Uterus (tissue), 4 donors: ENCODE measurements around the gene USH1G. TPM values are rescaled to one million over a fixed set of nuclear protein-coding genes. Genes with fewer than 3 reads are reported as not detected.

Experiments used
- DNase-seq, 2 donors: peaks; one replicate each; pipeline ENCODE4 v3.0.0-alpha.2; 2019 to 2020
- H3K27ac ChIP-seq, 2 donors: fragments of 200-600 bp; sonication (generic); 1 replicate in 1 of 2; 2 replicates in 1 of 2; pipeline ENCODE4 v1.5.1; 2016 to 2018
- H3K27me3 ChIP-seq, 2 donors: fragments of 200-600 bp; sonication (generic); one replicate each; pipeline ENCODE4 v1.5.1; 2018 to 2019; ENCODE audit warnings: control low read depth in 1 of 2
- H3K36me3 ChIP-seq, 2 donors: fragments of 200-600 bp; sonication (generic); one replicate each; pipeline ENCODE4 v1.5.1; 2019; ENCODE audit warnings: control low read depth in 1 of 2
- H3K4me1 ChIP-seq, 2 donors: fragments of 200-600 bp; sonication (generic); one replicate each; pipeline ENCODE4 v1.5.1; 2018 to 2019; ENCODE audit warnings: control low read depth in 1 of 2
- H3K4me3 ChIP-seq, 2 donors: fragments of 200-600 bp; sonication (generic); 1 replicate in 1 of 2; 2 replicates in 1 of 2; pipeline ENCODE4 v1.5.1; 2018 to 2019; ENCODE audit warnings: mild to moderate bottlenecking in 1 of 2
- H3K9me3 ChIP-seq, 2 donors: fragments of 200-600 bp; sonication (generic); one replicate each; pipeline ENCODE4 v1.5.1; 2019; ENCODE audit warnings: control low read depth in 1 of 2
- POLR2A ChIP-seq, 2 donors: fragments of 450-650 bp; IDR thresholded peaks; one replicate each; pipeline ENCODE4 v1.6.1; 2016; ENCODE audit warnings: antibody characterized with exemption in 2 of 2, mild to moderate bottlenecking in 1 of 2, moderate library complexity in 1 of 2
- intact Hi-C: fragments of 100-400 bp; cut with DNase I; formaldehyde crosslinking; loops from one replicate; pipeline ENCODE4 v1.15.1; 2023; ENCODE audit warnings: low total_unique reads
- total RNA-seq, 4 donors: library from RNA; depleted of rRNA in 3 of 4; stranded (reverse); fragments of >200 nt in 3 of 4; gene quantifications; one replicate each; pipeline versions ENCODE4 v1.1.0 to v1.2.4, GENCODE V29; 2014 to 2023
- TF ChIP-seq, protein P1 (sequence below), 4 experiments: fragments of 200-600 bp in 2 of 4; fragments of 450-650 bp in 2 of 4; sonication (generic) in 2 of 4; IDR thresholded peaks; one replicate each; pipeline ENCODE4 v1.5.1; 2016 to 2019; ENCODE audit warnings: antibody characterized with exemption in 4 of 4, mild to moderate bottlenecking in 2 of 4, moderate library complexity in 1 of 4
- donor health status: DM: yes; HTN: yes; CAD: no.

Gene USH1G
- total RNA-seq, 4 donors from 2014 or later, result 1.5 to 6.1 TPM; not detected in 2

DNA sequence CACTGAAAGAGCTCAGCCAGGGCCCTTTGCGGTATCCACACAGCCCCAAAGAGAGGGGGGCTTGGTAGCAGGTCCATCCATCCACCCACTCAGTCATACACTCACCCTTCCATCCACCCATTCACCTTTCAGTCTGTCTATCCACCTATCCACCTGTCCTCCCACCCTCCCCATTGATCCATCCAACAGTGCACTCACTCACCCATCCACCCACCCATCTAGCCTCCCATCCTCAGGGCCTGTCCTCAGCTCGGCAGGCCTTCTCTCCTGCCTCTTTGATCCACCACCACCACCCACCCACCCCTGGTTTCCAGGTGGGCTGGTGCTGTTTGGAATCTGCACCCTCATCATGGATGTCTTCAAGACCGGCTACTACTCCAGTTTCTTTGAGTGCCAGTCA lies 2.2 kb upstream of the USH1G start:
- H3K27ac ChIP-seq, result no peak overlapping the region
- no peaks in the 10 kb centered on the region for H3K27me3 ChIP-seq
- no peaks in the 10 kb centered on the region for H3K9me3 ChIP-seq
- DNase-seq, result no peak
- no peaks in the 10 kb centered on the region for H3K36me3 ChIP-seq
- no peak overlapping the region for H3K4me3 ChIP-seq
- no peak for TF ChIP-seq POLR2A (IDR thresholded peaks at IDR 0.05)
- TF ChIP-seq, protein P1, sequence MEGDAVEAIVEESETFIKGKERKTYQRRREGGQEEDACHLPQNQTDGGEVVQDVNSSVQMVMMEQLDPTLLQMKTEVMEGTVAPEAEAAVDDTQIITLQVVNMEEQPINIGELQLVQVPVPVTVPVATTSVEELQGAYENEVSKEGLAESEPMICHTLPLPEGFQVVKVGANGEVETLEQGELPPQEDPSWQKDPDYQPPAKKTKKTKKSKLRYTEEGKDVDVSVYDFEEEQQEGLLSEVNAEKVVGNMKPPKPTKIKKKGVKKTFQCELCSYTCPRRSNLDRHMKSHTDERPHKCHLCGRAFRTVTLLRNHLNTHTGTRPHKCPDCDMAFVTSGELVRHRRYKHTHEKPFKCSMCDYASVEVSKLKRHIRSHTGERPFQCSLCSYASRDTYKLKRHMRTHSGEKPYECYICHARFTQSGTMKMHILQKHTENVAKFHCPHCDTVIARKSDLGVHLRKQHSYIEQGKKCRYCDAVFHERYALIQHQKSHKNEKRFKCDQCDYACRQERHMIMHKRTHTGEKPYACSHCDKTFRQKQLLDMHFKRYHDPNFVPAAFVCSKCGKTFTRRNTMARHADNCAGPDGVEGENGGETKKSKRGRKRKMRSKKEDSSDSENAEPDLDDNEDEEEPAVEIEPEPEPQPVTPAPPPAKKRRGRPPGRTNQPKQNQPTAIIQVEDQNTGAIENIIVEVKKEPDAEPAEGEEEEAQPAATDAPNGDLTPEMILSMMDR (IDR thresholded peaks at IDR 0.05), result no peak
- peaks cover 0 to 11% of the 10 kb centered on the region in 2 donors for H3K4me1 ChIP-seq
- intact Hi-C loops, result no loop called here

- no peak for DNase-seq
- Histone ChIP-seq H3K9me3 (no peaks in the 10 kb centered on the region), H3K36me3 (no peaks in the 10 kb centered on the region), H3K27ac (no peak within 1 kb of the TSS), H3K4me1 (peaks cover 0 to 11% of the 10 kb centered on the region in 2 donors), H3K27me3 (no peaks in the 10 kb centered on the region), H3K4me3 (peak within 1 kb of the TSS; percentile 27 to 32)
- no peak for TF ChIP-seq POLR2A (IDR thresholded peaks at IDR 0.05)
- TF ChIP-seq, protein P1 (IDR thresholded peaks at IDR 0.05), result no peak
- intact Hi-C loops, result no loop called here
Observed at GRCh38 chr17:74924250-74924948, 1.3 kb upstream of the USH1G start, which contains the start of gene OTOP2. TSS of gene OTOP2 (plus strand) at chr17:74924273. CDS start at chr17:74924633, 360 bp downstream.

DNA sequence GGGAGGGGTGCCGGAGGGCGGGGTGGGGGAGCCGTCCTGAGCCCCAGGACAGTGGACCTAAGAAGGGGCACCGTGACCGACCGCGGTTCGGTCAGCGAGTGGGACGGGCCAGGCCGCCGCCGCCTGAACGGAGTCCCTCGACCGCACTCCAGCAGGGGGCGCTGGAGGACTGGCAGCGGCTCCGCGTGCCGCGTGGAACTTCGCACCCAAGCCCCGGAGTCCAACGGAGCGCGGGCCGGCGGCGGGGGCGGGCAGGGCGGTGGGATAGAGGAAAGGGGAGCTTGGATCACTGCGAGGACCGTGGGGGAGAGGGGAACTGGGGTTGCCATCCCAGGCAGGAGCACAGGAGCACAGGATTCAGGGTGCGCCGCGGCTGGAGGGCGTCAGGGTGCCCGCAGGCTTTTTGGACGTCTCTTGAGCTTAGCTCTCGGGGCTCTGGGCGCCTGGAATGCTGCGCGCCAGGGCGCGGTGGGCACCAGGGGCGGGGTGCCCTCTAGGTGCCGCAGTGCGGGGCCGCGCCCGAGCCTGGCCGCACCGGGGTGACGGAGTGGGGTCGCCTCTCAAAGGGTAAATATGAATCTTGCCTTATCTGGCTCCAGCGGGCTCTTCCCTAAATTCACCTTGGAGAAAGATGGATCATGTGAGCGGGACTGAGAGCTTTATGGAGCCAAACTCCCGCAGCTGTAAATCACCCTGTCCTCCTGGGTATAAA lies 639 bp upstream of the USH1G start:
- no peak overlapping the region for H3K27ac ChIP-seq
- peak overlapping the region; percentile 27 to 32 for H3K4me3 ChIP-seq
- intact Hi-C loops, result no loop called here
- H3K9me3 ChIP-seq, result no peaks in the 10 kb centered on the region
- TF ChIP-seq POLR2A (IDR thresholded peaks at IDR 0.05), result no peak
- TF ChIP-seq, protein P1 (IDR thresholded peaks at IDR 0.05), result peak; percentile 62 to 84 (median 72)
- no peaks in the 10 kb centered on the region for H3K36me3 ChIP-seq
- H3K4me1 ChIP-seq, result peaks cover 0 to 11% of the 10 kb centered on the region in 2 donors
- DNase-seq, result peak; percentile 59 to 62
- H3K27me3 ChIP-seq, result no peaks in the 10 kb centered on the region

DNA sequence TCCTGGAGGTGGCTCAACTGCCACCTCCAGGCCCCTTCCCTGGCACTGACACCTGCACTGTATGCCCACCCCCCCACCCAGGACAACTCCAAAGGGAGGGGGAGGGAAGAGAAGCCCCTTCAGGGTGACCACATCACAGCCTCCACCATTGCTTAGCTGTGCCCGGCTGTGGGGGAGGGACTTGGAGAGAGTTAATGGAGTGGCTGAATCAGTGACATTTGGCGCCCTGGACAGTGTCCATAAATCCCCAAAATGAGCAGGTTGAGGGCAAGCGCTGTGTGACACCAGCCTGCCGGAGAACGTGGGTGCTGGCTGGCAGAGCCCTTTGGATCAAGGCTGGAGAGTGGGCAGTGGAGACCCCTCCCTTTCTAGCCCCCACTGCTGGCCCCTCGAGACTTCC lies 883 bp downstream of the USH1G start:
- no peaks in the 10 kb centered on the region for H3K27me3 ChIP-seq
- H3K27ac ChIP-seq, result no peak overlapping the region
- peak overlapping the region in 1 of 2 donors; percentile 32 for H3K4me3 ChIP-seq
- H3K9me3 ChIP-seq, result no peaks in the 10 kb centered on the region
- intact Hi-C loops, result no loop called here
- TF ChIP-seq POLR2A (IDR thresholded peaks at IDR 0.05), result no peak
- TF ChIP-seq, protein P1 (IDR thresholded peaks at IDR 0.05), result no peak
- peaks cover 0 to 11% of the 10 kb centered on the region in 2 donors for H3K4me1 ChIP-seq
- peak in 1 of 2 donors; percentile 23 for DNase-seq
- H3K36me3 ChIP-seq, result no peaks in the 10 kb centered on the region

DNA sequence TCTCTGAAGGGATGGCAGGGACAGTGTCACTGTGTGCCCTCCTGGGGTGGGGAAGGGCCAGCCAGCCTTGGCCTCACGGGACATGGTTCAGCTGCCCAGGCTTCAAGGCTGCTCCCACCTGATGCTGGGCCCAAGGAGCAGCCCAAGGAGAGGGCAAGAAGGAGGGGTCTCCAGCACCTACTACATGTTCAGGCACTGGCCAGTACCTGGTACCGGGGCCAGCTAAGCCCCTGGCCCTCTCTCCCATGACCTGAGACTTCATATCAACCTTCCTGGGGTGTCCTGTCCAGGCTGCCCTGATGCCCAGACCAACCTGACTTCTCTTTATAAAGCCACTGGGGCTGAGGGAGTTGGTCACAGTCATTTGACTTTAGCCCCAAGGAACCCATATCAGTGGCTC lies 1.3 kb downstream of the USH1G start:
- Histone ChIP-seq H3K27me3 (no peaks in the 10 kb centered on the region), H3K4me1 (peaks cover 0 to 11% of the 10 kb centered on the region in 2 donors), H3K9me3 (no peaks in the 10 kb centered on the region), H3K36me3 (no peaks in the 10 kb centered on the region), H3K27ac (no peak overlapping the region), H3K4me3 (no peak overlapping the region)
- intact Hi-C loops, result no loop called here
- no peak for DNase-seq
- TF ChIP-seq POLR2A (IDR thresholded peaks at IDR 0.05), result no peak
- TF ChIP-seq, protein P1 (IDR thresholded peaks at IDR 0.05), result no peak
